ENCODE measurements around the gene PTPRN2. TPM values are rescaled to one million over a fixed set of nuclear protein-coding genes. Genes with fewer than 3 reads are reported as not detected.
"Not testable (repeated sequence)": the region's sequence is repeated elsewhere in the genome, so short reads cannot be mapped to it uniquely, and the experiment has no call there.

PTPRN2 gene
- total RNA-seq, 1 donor from 2014 or later = 0.41 TPM

DNA sequence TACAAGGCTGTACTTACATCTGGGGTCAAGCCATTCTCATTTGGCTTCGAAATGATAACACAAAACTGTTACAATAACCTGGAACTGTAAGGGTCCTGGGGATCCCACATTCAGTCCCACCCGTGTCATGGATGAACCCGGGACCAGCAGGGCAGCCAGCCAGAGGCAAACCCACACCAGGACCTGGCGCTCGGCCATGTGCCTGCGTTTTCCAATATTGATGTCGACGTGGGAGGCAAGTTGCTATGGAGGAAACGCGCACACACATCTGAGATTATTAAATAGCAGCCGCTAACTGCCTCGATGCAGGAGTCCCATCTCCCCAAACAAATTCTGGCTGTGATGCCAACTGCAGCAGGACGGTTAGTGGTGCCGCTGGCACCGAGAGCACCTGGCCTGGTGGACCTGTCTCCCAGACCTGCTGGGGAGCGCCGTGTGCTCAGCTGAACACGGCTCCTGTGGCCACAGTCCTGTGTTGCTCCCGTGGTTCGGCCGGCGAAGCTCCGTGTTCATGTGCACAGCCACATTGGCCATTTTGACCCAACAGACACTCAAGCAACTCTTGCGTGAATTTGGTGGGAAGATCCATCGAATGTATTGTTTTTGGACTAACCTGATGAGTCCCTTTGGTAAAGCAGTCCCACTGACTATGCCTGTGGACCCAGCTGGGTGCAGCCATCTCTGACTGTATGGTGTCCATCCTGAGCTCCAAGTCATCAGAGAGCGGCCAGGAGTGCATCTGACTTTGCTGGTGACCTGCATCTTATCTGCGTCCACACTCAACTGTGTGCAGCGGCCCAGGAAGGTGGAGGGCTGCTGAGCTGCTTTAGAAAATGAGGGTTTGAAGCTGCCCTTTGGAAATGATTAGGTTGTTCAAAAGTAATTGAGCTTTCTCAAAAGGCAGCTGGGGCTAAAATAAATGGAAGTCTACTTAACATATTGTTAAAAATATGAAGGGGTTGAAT lies 852.7 kb downstream of the PTPRN2 start:
- H3K36me3 Mint-ChIP-seq (ENCODE audit: low read depth) = no peaks in the 10 kb centered on the region
- no peaks in the 10 kb centered on the region for H3K9me3 Mint-ChIP-seq
- DNase-seq (ENCODE audit: low spot score) = no peak
- H3K27ac Mint-ChIP-seq = no peak overlapping the region
- no peaks in the 10 kb centered on the region for H3K4me1 Mint-ChIP-seq (ENCODE audit: low read depth)
- intact Hi-C loops (cut with micrococcal nuclease) = no loop called here
- peaks cover 8% of the 10 kb centered on the region for H3K27me3 Mint-ChIP-seq (ENCODE audit: insufficient read depth)
- H3K4me3 Mint-ChIP-seq = no peak overlapping the region

DNA sequence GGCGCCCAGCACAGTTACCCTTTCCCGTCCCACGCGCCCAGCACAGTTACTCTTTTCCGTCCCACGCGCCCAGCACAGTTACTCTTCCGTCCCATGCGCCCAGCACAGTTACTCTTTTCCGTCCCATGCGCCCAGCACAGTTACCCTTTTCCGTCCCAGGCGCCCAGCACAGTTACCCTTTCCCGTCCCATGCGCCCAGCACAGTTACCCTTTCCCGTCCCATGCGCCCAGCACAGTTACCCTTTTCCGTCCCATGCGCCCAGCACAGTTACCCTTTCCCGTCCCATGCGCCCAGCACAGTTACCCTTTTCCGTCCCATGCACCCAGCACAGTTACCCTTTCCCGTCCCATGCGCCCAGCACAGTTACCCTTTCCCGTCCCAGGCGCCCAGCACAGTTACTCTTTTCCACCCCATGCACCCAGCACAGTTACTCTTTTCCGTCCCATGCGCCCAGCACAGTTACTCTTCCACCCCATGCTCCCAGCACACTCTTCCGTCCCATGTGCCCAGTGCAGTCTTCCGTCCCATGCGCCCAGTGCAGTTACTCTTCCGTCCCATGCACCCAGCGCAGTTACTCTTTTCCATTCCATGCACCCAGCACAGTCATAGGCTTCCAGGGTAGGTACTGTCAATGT lies 853.7 kb downstream of the PTPRN2 start:
- H3K27ac Mint-ChIP-seq; H3K9me3 Mint-ChIP-seq; DNase-seq (ENCODE audit: low spot score); H3K27me3 Mint-ChIP-seq (ENCODE audit: insufficient read depth); H3K36me3 Mint-ChIP-seq (ENCODE audit: low read depth); H3K4me1 Mint-ChIP-seq (ENCODE audit: low read depth); intact Hi-C loops (cut with micrococcal nuclease); H3K4me3 Mint-ChIP-seq: not testable (repeated sequence)

- Mint-ChIP-seq H3K27me3 (ENCODE audit: insufficient read depth) (peaks cover 4% of the 10 kb centered on the region), H3K36me3 (ENCODE audit: low read depth) (no peaks in the 10 kb centered on the region), H3K4me3 (no peak overlapping the region), H3K27ac (no peak overlapping the region), H3K4me1 (ENCODE audit: low read depth) (no peaks in the 10 kb centered on the region), H3K9me3 (no peaks in the 10 kb centered on the region)
- DNase-seq (ENCODE audit: low spot score) = no peak
- intact Hi-C loops (cut with micrococcal nuclease) = no loop called here
These were observed 856.5 kb downstream of the PTPRN2 start for GRCh38 chr7:157731126-157731525.

DNA sequence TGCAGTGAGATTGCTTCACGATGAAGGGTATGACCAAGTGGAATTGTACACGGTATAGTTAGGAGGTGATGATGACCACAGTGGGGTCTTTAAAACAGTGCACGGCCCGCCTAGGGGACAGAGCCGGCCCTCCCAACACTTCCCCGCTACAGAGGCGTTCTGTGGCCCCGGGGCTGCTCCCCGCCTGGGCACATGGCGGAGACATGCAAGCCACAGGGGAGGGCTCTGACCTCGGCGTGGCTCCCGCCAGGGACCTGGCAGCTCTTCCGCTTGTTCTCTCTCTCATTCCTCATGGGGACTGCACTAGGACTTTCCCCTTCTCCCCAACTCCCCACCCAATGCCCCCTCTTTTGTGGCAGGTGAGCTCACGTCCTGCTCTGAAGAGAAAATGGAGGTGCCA lies 857.0 kb downstream of the PTPRN2 start:
- no peak overlapping the region for H3K4me3 Mint-ChIP-seq
- no peak for DNase-seq (ENCODE audit: low spot score)
- no peak overlapping the region for H3K27ac Mint-ChIP-seq
- H3K36me3 Mint-ChIP-seq (ENCODE audit: low read depth) = no peaks in the 10 kb centered on the region
- no peaks in the 10 kb centered on the region for H3K9me3 Mint-ChIP-seq
- peaks cover 4% of the 10 kb centered on the region for H3K27me3 Mint-ChIP-seq (ENCODE audit: insufficient read depth)
- intact Hi-C loops (cut with micrococcal nuclease) = no loop called here
- H3K4me1 Mint-ChIP-seq (ENCODE audit: low read depth) = no peaks in the 10 kb centered on the region

DNA sequence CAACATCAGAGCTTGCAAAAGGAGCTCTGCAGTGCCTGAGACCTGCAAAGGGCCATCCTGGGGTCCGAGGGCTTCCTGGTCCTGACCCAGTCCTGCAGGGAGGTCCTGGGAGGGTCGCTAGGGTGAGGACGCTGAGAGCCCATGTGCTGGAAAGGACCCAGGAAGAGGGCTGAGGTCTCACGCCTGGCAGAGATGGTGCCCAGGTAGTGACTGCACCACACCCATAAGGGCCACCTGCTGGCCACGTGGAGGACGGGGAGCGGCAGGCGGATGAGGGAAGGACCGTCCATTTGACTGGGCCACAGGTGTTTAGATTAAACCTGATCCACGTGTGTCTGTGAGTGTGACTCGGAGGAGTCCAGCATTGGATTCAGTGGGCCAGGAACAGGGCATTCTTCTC lies 858.1 kb downstream of the PTPRN2 start:
- intact Hi-C loops (cut with micrococcal nuclease) = no loop called here
- no peak for DNase-seq (ENCODE audit: low spot score)
- Mint-ChIP-seq H3K4me1 (ENCODE audit: low read depth) (no peaks in the 10 kb centered on the region), H3K36me3 (ENCODE audit: low read depth) (no peaks in the 10 kb centered on the region), H3K27me3 (ENCODE audit: insufficient read depth) (peaks cover 2% of the 10 kb centered on the region), H3K9me3 (no peaks in the 10 kb centered on the region), H3K4me3 (no peak overlapping the region), H3K27ac (no peak overlapping the region)

DNA sequence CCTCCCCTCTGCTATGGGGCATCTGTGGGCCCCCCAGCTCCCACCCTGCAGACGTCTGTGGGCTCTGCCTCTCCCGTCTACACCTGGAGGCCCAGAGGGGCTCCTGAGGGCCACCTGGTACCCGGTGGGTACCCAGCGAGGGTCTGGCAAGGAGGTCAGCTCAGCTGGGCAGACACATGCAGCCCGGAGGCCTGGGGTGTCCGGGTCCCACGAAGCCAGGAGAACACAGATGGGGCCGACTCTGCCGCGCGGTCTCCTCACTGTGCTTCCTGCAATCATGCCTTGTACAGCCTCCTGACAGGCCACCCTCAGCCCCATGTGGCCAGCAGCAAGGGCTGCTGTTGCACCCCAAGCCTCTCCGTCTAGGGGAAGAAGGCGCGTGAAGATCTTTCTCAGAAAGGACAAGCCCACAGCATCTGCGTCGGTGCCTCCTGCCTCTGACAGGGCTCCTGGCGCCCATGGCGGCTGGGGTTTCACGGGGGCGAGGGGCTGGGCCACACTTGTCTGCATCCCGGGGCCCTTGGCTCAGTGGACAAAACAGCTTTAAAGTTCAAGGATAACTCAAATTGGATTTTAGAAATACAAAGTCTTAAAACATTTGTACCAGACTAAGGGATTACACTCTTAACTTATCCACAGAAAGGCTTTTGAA lies 859.5 kb downstream of the PTPRN2 start:
- intact Hi-C loops (cut with micrococcal nuclease) = no loop called here
- H3K4me1 Mint-ChIP-seq (ENCODE audit: low read depth) = no peaks in the 10 kb centered on the region
- H3K36me3 Mint-ChIP-seq (ENCODE audit: low read depth) = no peaks in the 10 kb centered on the region
- H3K27me3 Mint-ChIP-seq (ENCODE audit: insufficient read depth) = peaks cover 2% of the 10 kb centered on the region
- H3K4me3 Mint-ChIP-seq = no peak overlapping the region
- H3K27ac Mint-ChIP-seq = no peak overlapping the region
- no peak for DNase-seq (ENCODE audit: low spot score)
- no peaks in the 10 kb centered on the region for H3K9me3 Mint-ChIP-seq

DNA sequence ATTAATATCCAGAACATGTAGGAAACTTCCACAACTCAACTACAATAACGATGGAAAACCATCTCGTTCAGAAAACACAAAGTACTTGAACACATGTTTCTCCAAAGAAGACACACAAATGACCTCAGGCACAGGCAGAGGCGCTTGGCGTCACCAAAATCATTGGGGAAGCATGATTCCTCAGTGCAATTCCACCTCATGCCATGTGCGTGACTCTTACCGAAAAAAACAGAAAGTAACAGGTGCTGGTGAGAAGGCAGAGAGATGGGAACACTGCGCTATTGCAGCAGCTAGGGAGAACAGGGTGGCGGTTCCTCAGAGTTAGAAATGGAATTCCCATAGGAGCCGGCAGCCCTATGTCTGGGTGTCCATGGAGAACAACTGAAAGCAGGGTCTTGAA lies 860.9 kb downstream of the PTPRN2 start:
- no peak overlapping the region for H3K27ac Mint-ChIP-seq
- intact Hi-C loops (cut with micrococcal nuclease) = no loop called here
- H3K4me3 Mint-ChIP-seq = no peak overlapping the region
- H3K36me3 Mint-ChIP-seq (ENCODE audit: low read depth) = no peaks in the 10 kb centered on the region
- no peaks in the 10 kb centered on the region for H3K4me1 Mint-ChIP-seq (ENCODE audit: low read depth)
- no peak for DNase-seq (ENCODE audit: low spot score)
- peaks cover 2% of the 10 kb centered on the region for H3K27me3 Mint-ChIP-seq (ENCODE audit: insufficient read depth)
- H3K9me3 Mint-ChIP-seq = no peaks in the 10 kb centered on the region

DNA sequence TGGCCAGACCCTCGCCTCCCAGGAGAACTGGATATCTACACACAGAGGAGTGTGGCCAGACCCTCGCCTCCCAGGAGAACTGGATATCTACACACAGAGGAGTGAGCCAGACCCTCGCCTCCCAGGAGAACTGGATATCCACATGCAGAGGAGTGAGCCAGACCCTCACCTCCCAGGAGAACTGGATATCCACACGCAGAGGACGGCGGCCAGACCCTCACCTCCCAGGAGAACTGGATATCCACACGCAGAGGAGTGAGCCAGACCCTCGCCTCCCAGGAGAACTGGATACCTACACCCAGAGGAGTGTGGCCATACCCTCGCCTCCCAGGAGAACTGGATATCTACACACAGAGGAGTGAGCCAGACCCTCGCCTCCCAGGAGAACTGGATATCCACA lies 862.3 kb downstream of the PTPRN2 start:
- H3K36me3 Mint-ChIP-seq (ENCODE audit: low read depth); H3K27ac Mint-ChIP-seq; H3K27me3 Mint-ChIP-seq (ENCODE audit: insufficient read depth); H3K9me3 Mint-ChIP-seq; H3K4me3 Mint-ChIP-seq; DNase-seq (ENCODE audit: low spot score); intact Hi-C loops (cut with micrococcal nuclease); H3K4me1 Mint-ChIP-seq (ENCODE audit: low read depth): not testable (repeated sequence)

- intact Hi-C loops (cut with micrococcal nuclease) = no loop called here
- Mint-ChIP-seq H3K27me3 (ENCODE audit: insufficient read depth) (peaks cover 2% of the 10 kb centered on the region), H3K36me3 (ENCODE audit: low read depth) (no peaks in the 10 kb centered on the region), H3K27ac (no peak overlapping the region), H3K4me3 (no peak overlapping the region), H3K4me1 (ENCODE audit: low read depth) (no peaks in the 10 kb centered on the region), H3K9me3 (no peaks in the 10 kb centered on the region)
- no peak for DNase-seq (ENCODE audit: low spot score)
These were observed 864.4 kb downstream of the PTPRN2 start for GRCh38 chr7:157723205-157723604.

DNA sequence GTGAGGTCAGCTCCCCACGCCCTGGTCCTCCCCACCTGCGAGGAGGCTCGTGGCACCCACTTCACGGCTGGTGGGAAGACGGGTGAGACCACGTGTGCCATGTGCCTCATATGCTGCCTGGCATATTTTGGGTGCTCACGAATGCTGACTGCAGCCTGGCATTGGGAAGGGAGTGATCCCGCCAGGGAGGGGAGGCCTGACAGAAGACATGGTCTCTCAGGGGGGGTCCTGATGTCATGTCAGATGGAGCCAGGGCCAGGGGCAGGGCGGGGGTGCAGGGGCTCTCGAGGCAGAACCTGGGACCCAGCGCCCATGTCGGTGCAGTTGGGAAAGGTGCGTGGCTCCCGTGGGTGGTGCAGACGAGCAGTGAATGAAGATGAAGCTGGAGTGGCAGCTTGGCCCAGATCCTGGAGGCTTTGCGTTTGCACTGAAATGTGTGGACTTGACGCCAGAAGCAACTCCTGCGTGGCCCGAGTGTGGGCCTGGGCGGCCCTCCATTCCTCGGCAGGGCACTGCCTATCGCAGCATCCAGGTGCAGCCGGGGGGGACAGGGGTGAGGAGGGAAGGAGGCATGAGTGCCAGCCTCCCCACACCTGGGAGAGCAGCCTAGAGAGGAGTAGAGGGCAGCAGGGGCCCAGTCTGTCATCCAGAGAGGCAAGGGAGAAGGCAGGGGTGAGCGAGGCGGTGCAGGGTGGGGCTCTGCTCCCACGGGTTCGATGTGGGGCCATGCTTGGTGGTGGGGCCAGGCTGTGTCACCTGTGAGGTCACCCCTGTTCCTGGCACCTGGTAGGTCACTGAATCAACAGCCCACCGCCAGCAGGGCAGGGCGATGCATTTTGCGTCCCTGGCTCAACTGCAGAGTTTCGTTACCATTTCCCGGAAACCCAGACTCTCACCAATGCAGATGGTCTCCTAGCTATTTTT lies 865.2 kb downstream of the PTPRN2 start:
- Mint-ChIP-seq H3K4me3 (no peak overlapping the region), H3K9me3 (no peaks in the 10 kb centered on the region), H3K27me3 (ENCODE audit: insufficient read depth) (peaks cover 2% of the 10 kb centered on the region), H3K4me1 (ENCODE audit: low read depth) (no peaks in the 10 kb centered on the region), H3K27ac (no peak overlapping the region), H3K36me3 (ENCODE audit: low read depth) (no peaks in the 10 kb centered on the region)
- intact Hi-C loops (cut with micrococcal nuclease) = no loop called here
- no peak for DNase-seq (ENCODE audit: low spot score)

DNA sequence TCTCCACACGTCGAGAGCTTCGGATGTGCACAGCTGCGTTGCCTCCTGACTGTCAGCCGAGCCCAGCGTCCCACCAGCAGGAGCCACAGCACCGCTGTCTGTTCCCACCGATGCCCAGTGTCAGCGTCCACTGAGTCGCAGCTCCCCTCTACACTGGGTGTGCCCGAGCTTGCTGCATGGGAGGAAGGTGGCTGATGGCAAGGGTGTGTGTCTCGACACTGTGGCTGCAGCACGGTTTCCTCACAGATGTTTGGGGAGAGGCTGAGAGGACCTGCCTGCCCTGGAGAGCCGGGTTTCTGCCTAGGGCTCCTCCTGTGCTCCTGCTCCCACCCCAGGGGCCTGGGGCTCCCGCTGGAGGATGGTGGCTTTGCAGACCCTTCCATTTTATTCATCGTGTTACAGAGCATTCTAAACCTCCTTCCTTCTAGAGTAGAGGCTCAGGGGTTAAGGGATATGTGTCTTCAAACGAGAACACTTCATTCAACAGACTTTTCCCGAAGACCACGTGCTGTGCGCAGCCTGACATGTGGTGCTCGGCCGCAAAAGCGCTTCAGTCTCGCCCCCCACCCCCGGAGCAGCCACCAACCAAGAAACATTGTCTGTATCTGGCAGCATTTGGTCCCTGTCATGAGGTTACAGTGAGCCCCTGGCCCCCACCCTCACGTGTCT lies 866.0 kb downstream of the PTPRN2 start:
- Mint-ChIP-seq H3K4me1 (ENCODE audit: low read depth) (no peaks in the 10 kb centered on the region), H3K27ac (no peak overlapping the region), H3K36me3 (ENCODE audit: low read depth) (no peaks in the 10 kb centered on the region), H3K4me3 (no peak overlapping the region), H3K27me3 (ENCODE audit: insufficient read depth) (no peaks in the 10 kb centered on the region), H3K9me3 (no peaks in the 10 kb centered on the region)
- DNase-seq (ENCODE audit: low spot score) = no peak
- intact Hi-C loops (cut with micrococcal nuclease) = no loop called here

All from activated T-helper 1 cell treated with anti-CD3 and anti-CD28 coated beads, Interleukin-12 subunit alpha, Interleukin-12 subunit beta, Interleukin-2, Interleukin-4 antibody, amounts not matched to agents 30 ng/mL and 10 ng/mL and 1 ng/mL, durations not matched to agents 14 hours and 24 hours and 36 hours (primary cell).